ENCODE data around the gene SH2D4B. TPM values are rescaled to one million over a fixed set of nuclear protein-coding genes. Genes with fewer than 3 reads are reported as not detected.

SH2D4B gene
- total RNA-seq, 2 donors from 2014 or later, result 0.92 TPM; not detected in 1

GRCh38 chr10:80672613-80673012, 134.9 kb downstream of the SH2D4B start:
- ATAC-seq (ENCODE audit: insufficient number of reproducible peaks, low FRiP score, low read depth) (no peak), DNase-seq (ENCODE audit: low spot score) (no peak)
- no peak overlapping the region for H3K27ac ChIP-seq
- H3K9me3 ChIP-seq, result no peaks in the 10 kb centered on the region
- no peaks in the 10 kb centered on the region for H3K36me3 ChIP-seq
- H3K4me1 ChIP-seq (ENCODE audit: control insufficient read depth in 1 of 2, low read depth in 2 of 2), result no peaks in the 10 kb centered on the region
- H3K4me3 ChIP-seq, result no peak overlapping the region
- no peak for TF ChIP-seq CTCF (IDR thresholded peaks at IDR 0.05)
- H3K27me3 ChIP-seq (replicated peaks; ENCODE audit: insufficient read depth), result no peaks in the 10 kb centered on the region

GRCh38 chr10:80674809-80675208, 137.1 kb downstream of the SH2D4B start:
- DNase-seq (ENCODE audit: low spot score) (no peak), ATAC-seq (ENCODE audit: insufficient number of reproducible peaks, low FRiP score, low read depth) (no peak)
- H3K9me3 ChIP-seq, result no peaks in the 10 kb centered on the region
- no peaks in the 10 kb centered on the region for H3K27me3 ChIP-seq (replicated peaks; ENCODE audit: insufficient read depth)
- H3K36me3 ChIP-seq, result no peaks in the 10 kb centered on the region
- TF ChIP-seq CTCF (IDR thresholded peaks at IDR 0.05), result no peak
- no peak overlapping the region for H3K27ac ChIP-seq
- H3K4me1 ChIP-seq (ENCODE audit: control insufficient read depth in 1 of 2, low read depth in 2 of 2), result no peaks in the 10 kb centered on the region
- no peak overlapping the region for H3K4me3 ChIP-seq

GRCh38 chr10:80681142-80681541, 143.4 kb downstream of the SH2D4B start:
- Histone ChIP-seq H3K36me3 (no peaks in the 10 kb centered on the region), H3K27ac (no peak overlapping the region), H3K4me3 (no peak overlapping the region), H3K9me3 (no peaks in the 10 kb centered on the region), H3K27me3 (replicated peaks; ENCODE audit: insufficient read depth) (no peaks in the 10 kb centered on the region), H3K4me1 (ENCODE audit: control insufficient read depth in 1 of 2, low read depth in 2 of 2) (no peaks in the 10 kb centered on the region)
- TF ChIP-seq CTCF (IDR thresholded peaks at IDR 0.05), result no peak
- ATAC-seq (ENCODE audit: insufficient number of reproducible peaks, low FRiP score, low read depth) (no peak), DNase-seq (ENCODE audit: low spot score) (no peak)

GRCh38 chr10:80684259-80684658, 146.6 kb downstream of the SH2D4B start:
- no peaks in the 10 kb centered on the region for H3K9me3 ChIP-seq
- no peaks in the 10 kb centered on the region for H3K36me3 ChIP-seq
- H3K4me3 ChIP-seq, result no peak overlapping the region
- H3K27me3 ChIP-seq (replicated peaks; ENCODE audit: insufficient read depth), result no peaks in the 10 kb centered on the region
- H3K4me1 ChIP-seq (ENCODE audit: control insufficient read depth in 1 of 2, low read depth in 2 of 2), result no peaks in the 10 kb centered on the region
- no peak for ATAC-seq (ENCODE audit: insufficient number of reproducible peaks, low FRiP score, low read depth)
- no peak for TF ChIP-seq CTCF (IDR thresholded peaks at IDR 0.05)
- no peak overlapping the region for H3K27ac ChIP-seq
- DNase-seq (ENCODE audit: low spot score), result no peak

GRCh38 chr10:80685355-80685754, 147.7 kb downstream of the SH2D4B start:
- Histone ChIP-seq H3K27ac (no peak overlapping the region), H3K4me1 (ENCODE audit: control insufficient read depth in 1 of 2, low read depth in 2 of 2) (no peaks in the 10 kb centered on the region), H3K27me3 (replicated peaks; ENCODE audit: insufficient read depth) (no peaks in the 10 kb centered on the region), H3K9me3 (no peaks in the 10 kb centered on the region), H3K36me3 (no peaks in the 10 kb centered on the region), H3K4me3 (no peak overlapping the region)
- ATAC-seq (ENCODE audit: insufficient number of reproducible peaks, low FRiP score, low read depth) (no peak), DNase-seq (ENCODE audit: low spot score) (no peak)
- TF ChIP-seq CTCF (IDR thresholded peaks at IDR 0.05), result no peak
